AML-193 (cell line): Measurements from ENCODE around the gene PCSK4.
"Not testable (repeated sequence)": the region's sequence is repeated elsewhere in the genome, so short reads cannot be mapped to it uniquely, and the experiment has no call there.

Experiments used
- DNase-seq, 2 experiments: peaks; one replicate each; lab custom pipeline; 2025; lab: John Stamatoyannopoulos, UW

Gene PCSK4

GRCh38 chr19:1487576-1488281, 2.4 kb downstream of the PCSK4 start:
- DNase-seq = no peak

GRCh38 chr19:1486720-1487575, 3.2 kb downstream of the PCSK4 start:
- DNase-seq = no peak

GRCh38 chr19:1483979-1484428, 6.1 kb downstream of the PCSK4 start:
- DNase-seq = no peak

GRCh38 chr19:1483131-1483978, 6.8 kb downstream of the PCSK4 start:
- DNase-seq = no peak

GRCh38 chr19:1482361-1483130, 7.6 kb downstream of the PCSK4 start:
- no peak for DNase-seq

GRCh38 chr19:1481893-1482360, 8.2 kb downstream of the PCSK4 start:
- DNase-seq = no peak

GRCh38 chr19:1481224-1481892, 8.8 kb downstream of the PCSK4 start:
- no peak for DNase-seq

- DNase-seq = peak; percentile 85 to 87
These were observed 11.0 kb downstream of the PCSK4 start, which contains the start of gene C19orf25 for GRCh38 chr19:1478934-1479707. TSS of gene C19orf25 (minus strand) at chr19:1479215. CDS start at chr19:1478903, 312 bp downstream.

GRCh38 chr19:1477056-1477455, 13.1 kb downstream of the PCSK4 start:
- not testable (repeated sequence) for DNase-seq

GRCh38 chr19:1475751-1476437, 14.3 kb downstream of the PCSK4 start:
- DNase-seq = no peak

GRCh38 chr19:1474765-1475351, 15.3 kb downstream of the PCSK4 start:
- DNase-seq = no peak

GRCh38 chr19:1474011-1474764, 16.0 kb downstream of the PCSK4 start:
- no peak for DNase-seq

- DNase-seq = no peak
These were observed 16.9 kb downstream of the PCSK4 start for GRCh38 chr19:1473085-1473851.

- DNase-seq = no peak
These were observed 17.7 kb downstream of the PCSK4 start for GRCh38 chr19:1472231-1473084.

- DNase-seq = peak in 1 of 2 experiments; percentile 16
These were observed 18.5 kb downstream of the PCSK4 start for GRCh38 chr19:1471515-1472160.

GRCh38 chr19:1471010-1471514, 19.1 kb downstream of the PCSK4 start:
- DNase-seq = no peak
